GM21723 (cell line): Measurements from ENCODE around the gene RAP2B.
"Not testable (repeated sequence)": the region's sequence is repeated elsewhere in the genome, so short reads cannot be mapped to it uniquely, and the experiment has no call there.

Experiments
- ATAC-seq: cut with Tn5 transposase; IDR thresholded peaks from one replicate; pipeline ENCODE4 v1.9.1; 2021; ENCODE audit warnings: mild to moderate bottlenecking, moderate library complexity; ENCODE audit not compliant: unreplicated experiment

The RAP2B gene

DNA sequence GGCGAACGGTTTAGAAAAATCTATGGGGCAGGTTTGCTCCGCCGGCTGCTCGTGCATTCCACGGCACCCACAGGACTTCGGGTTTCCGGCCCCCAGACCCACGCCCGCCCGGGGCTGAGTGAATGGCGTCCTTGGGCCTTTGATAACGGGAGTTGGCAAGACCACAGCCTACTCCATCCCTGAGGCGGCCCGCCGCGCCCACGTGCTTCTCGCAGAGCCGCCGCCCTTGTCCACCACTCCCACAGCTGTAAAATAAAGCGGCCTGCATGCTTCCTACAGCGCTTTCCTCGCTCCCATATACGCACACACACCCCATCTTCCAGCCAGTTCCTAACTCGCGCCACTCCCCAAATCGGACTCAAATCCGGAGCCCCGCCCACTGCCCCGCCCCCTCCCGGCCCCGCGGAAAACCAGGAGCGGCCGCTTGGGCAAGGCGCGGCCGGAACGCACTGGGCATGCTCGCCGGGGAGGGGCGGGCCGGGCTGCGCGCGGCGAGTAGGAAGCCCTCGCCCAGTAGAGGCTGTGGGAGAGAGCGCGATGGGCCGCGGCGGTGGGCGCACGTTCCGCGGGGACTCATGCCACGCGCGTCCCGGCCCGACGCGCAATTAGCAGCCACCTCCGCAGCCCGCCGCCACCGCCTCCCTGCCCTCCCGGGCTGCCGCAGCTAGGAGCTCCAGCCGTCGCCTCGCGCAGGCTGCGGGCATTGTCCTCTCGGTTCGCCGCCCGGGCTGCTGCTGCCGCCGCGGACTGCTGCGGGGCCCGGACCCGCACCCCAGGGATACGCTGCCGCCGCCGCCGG, at the start of gene RAP2B:
Gene RAP2B (plus strand): TSS at position 513 of the 799 bp plus-strand sequence. CDS start 468 bp downstream, outside the sequence.
- ATAC-seq = peak; percentile 55

DNA sequence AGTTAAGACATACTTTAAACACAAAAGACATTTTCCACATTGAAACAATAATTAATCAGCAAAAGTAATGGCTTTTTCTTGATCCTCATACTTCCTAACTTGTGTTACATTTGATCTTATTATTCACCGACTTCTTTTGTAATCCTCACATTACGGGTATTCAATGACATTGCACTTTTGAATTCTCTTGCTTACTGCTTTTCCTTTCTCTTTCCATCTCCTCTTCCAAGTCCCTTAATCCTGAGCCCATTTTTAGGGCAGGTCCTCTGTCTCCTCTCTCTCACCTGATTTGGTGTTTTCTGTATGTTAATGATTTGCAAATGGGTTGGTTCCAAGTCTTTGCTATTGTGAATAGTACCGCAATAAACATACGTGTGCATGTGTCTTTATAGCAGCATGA, 48.5 kb upstream of the RAP2B start:
- no peak for ATAC-seq

DNA sequence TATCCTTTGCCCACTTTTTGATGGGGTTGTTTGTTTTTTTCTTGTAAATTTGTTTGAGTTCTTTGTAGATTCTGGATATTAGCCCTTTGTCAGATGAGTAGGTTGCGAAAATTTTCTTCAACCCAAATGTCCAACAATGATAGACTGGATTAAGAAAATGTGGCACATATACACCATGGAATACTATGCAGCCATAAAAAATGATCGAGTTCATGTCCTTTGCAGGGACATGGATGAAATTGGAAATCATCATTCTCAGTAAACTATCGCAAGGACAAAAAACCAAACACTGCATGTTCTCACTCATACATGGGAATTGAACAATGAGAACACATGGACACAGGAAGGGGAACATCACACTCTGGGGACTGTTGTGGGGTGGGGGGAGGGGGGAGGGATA, 47.8 kb upstream of the RAP2B start:
- ATAC-seq = not testable (repeated sequence)

DNA sequence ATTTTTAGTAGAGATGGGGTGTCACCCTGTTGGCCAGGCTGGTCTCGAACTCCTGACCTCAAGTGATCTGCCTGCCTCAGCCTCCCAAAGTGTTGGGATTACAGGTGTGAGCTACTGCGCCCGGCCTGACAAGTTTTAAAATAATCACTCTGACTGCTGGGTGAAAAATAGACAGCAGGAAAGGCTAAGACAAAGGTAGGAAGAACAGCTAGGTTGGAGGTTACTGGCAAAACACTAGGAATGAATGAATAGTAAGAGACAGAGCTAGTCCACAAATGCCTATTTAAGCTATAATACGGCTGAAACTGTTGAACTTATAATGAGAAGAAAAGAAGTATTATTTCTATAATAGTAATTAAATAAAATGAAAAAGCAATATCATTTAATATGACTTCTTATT, 46.7 kb upstream of the RAP2B start:
- ATAC-seq = no peak

DNA sequence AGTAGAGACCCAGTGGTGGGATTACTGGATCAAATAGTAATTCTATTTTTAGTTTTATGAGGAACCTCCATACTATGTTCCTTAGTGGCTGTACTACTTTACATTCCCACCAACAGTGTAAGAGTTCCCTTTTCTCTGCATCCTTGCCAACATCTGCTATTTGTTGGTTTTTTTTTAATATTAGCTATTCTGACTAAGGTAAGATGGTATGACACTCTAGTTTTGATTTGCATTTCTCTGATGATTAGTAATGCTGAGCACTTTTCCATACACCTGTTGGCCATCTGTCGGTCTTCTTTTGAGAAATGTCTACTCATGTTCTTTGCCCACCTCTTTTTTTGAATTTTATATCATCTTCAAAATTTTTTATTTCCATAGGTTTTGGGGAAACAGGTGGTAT, 34.2 kb upstream of the RAP2B start:
- no peak for ATAC-seq

DNA sequence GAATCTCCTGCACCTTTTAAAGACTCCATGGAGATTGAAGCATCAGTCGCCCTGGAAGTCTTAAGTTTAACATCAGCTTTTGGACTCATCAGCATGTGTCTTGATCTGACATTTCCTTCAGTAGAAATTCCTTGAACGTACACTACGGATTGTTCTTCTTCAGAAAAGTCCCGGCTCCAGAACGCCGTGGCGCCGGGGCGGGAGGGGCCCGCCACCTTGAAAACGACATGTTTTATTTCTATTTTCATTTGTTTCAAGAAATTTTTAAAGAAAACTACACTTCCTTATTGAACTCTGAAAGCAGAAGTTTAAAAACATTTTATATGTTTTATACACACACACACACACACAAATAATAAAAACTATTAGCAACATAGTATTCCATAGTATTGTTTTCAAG, 32.6 kb upstream of the RAP2B start:
- ATAC-seq = no peak

DNA sequence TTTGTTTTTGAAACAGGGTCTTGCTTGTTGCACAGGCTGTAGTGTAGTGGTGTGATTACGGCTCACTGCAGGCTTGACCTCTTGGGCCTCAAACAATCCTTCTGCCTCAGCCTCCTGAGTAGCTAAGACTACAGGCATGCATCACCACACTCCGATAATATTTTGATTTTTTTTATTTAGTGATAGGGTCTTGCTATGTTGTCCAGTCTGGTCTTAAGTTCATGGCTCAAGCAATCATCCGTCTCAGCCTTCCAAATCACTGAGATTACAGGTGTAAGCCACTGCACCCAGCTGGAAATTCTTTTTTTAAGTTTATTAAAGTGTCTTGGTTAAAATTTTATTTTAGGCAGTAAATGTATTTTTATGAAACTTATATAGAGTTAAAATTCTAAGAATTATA, 32.2 kb upstream of the RAP2B start:
- no peak for ATAC-seq

DNA sequence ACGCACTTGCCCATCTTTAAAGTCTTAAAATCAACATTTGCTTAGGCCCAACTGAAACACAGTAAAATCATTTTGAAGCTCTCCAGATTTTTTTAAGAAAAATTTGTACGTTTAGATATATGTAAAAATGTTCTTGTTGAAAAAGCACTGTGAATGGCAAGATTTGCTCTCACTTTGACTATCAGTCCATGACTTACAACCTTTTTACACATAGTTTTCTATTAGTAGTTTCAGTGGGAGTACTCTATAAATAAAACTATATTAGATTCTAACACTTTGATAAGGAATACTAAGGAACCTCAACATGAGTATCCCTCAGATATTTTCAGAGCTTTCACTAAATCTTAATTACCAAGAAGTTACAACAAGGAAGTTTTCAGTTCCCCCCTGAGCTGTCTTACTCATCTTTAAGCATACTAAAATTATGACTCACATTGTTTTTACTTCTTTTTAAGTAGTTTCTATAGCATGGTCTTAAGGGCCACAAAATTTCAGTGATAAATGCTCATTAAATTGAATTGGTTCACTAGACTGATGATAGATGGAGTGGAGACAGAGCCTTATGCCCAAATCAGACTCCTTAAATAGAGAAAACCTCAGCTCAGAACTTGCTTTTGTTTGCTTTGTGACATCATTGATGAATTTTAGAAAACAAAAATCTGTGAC, 31.6 kb upstream of the RAP2B start:
- peak; percentile 97 for ATAC-seq

DNA sequence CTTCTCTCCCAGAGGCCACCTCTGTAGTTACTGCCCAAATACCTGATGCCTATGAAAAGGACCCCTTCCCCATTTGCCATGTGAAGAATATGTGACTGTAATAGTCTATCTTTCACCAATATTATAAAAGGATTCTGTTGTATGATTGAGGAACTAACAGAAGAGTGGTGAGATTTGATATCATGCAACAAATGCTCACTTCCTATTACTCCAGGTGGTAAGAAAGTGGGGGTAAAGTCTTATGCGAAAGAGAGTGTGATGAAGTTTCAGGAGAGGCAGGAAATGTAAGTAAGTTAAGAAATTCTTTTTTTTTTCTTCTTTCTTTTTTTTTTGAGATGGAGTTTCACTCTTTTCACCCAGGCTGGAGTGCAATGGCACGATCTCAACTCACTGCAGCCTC, 24.4 kb upstream of the RAP2B start:
- ATAC-seq = peak; percentile 59

DNA sequence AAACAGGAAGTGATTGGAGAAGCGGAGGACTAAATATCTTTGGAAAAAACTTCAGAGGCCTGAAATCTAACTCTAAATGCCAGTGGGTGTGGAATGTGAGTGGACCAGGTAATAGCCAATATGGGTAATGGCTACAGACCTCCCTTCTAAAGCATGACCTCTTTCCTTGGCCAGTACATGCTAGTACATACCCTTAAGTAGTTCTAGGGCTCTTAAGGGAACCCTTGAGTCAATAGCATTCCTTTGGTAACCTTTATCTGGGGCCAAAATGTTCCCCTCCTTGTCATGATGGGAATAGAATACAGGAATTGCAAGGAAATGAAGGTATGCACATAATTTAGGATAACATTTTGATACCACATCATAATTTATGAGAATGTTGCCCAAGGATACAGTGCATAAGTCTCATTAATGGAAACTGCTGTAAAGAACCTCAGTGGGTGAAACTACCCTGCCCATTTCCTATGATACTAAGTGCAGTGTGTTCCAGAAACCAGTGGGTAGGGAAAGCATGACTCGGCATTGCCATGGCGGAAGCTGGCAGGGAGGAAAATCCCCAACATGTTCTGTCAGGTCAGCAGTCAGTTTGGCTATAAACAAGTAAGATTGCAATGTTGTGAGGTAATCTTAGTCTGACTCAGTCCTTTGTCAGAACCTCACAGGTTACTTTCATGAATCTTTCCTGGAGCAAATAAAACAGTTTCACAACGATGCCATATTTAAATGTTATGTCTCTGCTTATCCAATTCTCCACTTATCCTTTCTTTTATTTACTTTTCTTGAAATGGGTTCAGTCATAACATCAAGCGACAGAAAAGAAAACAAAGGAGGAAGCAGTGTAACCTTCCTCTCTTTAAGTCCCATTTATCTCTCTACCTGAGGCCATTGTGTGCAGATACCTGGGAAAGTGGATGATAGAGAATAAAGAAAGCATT, 23.5 kb upstream of the RAP2B start:
- ATAC-seq = peak; percentile 76

DNA sequence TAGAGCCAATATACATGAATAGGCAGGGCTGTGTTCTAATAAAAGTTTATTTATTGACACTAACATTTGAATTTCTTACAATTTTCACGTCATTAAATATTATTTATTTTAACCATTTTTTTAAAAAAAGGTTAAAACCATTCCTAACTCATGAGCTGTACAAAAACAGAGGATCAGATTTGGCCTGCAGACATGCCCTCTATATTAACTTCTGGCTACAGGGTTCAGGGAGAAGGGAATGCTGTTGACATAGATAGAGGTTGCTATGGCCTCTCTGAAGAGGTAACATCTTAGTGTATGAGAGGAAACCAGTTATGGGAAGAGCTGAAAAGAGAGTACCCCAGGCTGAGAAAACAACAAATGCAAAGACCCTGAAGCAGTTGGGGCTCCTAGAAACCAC, 19.1 kb upstream of the RAP2B start:
- no peak for ATAC-seq

DNA sequence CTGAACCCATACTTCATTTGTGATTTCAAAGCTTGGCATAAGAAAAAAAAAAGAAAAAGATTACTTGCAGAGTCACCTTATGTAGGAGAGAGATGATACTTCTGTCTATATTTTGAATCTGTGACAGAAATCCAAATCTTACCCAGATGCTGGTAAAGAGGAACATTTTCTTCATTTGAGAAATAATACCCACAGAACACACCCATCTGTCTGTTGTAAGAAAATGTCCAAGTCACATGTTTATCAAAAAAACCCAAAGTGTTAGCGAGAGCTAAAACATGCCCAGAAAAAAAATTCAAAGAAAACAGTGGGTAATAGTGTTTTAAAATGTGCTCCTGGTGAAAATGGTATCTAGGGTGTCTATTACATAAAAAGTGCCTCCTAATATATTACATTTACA, 18.0 kb upstream of the RAP2B start:
- no peak for ATAC-seq

DNA sequence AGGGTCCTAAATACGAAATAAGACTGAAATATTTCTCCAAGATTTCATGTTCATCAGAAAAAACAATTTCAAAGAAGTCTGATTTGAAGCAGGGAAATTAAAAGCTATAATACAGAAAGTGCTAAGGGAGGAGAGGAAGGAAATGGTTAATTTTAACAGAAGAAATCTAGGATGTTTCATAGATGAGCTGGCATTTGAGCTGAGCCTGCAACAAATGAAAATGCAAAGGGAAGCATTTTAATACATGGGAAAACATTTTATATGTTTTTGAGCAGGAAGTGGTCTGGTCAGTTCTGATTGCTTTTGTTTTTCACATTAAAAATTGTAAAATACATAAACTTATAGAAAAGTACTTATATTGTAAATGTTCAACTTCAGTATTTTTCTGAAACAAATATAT, 17.2 kb upstream of the RAP2B start:
- no peak for ATAC-seq

DNA sequence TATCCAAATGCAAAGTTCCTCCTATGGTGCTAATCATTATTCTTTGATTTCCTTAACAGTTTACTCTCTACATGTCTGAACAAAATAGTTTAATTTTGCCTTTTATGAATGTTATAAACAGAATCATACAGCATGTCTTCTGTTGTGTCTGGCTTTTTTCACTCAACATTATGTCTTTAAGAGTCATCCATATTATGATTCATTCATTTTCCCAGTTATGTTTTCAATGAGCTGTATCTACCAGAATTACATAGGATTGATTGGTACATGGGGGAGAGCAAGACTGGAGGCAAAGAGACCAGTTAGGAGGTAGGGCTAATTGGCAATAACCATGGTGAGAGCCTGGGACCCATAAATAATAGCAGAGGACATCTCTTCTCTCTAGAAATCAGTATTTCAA, 16.6 kb upstream of the RAP2B start:
- no peak for ATAC-seq

DNA sequence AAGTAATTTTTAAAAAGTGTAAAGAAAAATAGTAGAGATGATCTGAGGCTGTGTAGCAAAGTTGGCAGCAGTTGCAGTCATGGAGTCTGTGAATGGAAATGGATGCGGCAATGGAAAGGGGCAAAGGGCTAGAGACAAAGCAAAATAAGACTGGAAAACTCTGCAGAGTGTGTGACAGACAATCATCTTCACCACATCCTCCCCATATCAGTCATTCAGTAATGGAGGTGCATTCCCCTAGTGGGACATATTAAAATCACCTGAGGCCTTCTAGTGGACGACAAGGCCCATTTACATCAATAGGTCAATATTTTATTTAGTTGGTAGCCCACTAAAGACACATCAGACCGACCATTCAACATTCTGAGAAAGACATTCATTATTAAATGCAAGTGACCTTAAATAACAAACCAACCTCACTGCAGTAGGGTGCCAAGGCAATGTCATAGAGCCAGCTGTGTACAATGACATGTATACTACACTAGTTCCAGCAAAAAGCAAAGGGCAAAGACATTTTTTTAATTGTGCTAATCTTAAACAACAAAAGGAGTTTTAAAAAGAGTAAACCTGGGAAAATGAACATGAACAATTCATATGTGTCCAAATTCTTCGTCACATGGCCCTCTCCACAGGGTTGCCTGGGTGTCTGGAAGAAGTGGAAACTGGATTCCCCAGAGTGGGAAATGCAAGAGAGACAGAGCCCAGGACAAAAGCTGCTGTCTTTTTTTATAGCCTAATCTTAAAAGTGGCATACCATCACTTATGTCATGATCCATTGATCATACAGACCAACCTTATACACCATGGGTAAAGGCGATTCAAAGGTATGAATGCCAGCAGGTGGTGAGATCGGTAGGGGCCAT, 15.6 kb upstream of the RAP2B start:
- no peak for ATAC-seq

DNA sequence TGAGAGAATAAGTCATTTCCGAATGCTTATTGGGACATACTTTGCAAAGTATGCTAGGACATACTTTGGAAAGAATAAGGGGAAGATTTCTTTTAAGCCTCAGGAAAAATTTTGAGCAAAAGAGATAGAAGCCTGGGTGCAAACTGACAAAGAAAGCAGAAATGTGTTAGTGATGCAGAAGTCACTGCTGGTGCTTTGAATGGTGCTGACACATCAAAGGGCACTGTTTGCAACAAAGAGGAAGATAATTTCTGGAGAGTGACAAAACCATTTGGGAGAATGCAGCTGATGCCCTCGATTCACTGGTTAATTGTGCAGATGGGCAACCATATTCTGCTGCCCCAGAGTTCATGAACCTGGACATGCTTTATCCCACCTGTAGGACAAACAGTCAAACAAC, 11.0 kb upstream of the RAP2B start:
- ATAC-seq = no peak

DNA sequence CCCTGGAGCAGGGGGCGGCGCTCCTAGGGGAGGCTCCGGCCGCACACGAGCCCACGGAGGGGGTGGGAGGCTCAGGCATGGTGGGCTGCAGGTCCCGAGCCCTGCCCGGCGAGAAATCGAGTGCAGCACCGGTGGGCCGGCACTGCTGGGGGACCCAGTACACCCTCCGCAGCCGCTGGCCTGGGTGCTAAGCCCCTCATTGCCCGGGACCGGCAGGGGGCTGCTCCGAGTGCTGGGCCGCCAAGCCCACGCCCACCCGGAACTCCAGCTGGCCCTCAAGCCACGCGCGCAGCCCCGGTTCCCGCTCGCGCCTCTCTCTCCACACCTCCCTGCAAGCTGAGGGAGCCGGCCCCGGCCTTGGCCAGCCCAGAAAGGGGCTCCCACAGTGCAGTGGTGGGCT, 6.2 kb upstream of the RAP2B start:
- not testable (repeated sequence) for ATAC-seq

DNA sequence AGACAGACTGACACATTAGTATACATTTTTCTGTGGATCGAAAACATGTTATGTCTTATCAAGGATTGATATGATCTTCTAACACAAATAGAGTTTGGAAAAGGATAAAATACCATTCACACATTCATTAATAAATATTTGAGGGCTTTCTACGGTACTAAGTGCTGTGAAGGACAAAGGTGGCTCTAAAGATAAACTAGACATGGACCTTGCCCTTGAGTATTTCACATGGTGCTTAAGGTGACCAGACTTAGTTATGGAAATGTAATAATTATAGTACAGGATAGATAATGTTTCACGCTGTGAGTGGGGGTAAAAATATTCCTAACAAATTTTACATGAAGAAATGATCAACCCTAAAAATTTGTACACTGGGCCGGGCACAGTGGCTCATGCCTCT, 3.8 kb upstream of the RAP2B start:
- no peak for ATAC-seq

DNA sequence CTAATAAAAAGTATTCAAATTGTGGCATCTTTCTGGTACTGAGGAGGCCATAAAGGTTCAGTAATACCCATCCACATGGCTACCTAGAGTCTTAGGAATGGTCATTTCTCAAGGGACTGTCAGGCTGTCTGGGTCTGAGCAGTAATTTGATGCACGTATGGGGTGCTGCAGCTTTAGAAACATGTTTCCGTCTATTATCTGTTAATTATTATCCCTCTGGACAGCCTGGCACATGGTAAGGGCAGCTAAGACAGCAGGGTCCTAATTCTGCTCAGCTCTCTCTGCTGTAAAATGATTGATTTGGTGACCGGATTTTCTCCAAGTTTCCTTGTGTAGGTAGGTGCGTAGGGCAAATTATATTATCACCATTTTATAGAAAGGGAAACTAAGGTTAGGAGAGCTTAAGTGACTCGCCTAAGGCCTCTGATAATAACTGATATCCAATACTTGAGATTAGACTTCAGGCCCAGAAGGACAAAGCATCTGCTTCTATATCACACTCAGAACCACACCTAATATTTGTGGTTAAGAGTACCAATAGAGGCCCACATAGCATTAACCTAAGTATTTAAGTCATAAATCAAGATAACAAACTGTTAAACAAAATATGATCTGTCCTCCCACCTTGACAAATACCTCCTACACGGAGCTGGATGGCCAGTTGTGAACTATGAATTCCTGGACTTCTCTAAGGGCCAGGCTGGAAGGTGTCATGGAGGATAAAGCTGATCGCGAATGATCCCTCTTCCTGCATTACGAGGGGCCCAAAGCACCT, 2.9 kb upstream of the RAP2B start:
- no peak for ATAC-seq
